HepG2 (cell line): ENCODE measurements around the gene PNRC1. TPM values are rescaled to one million over a fixed set of nuclear protein-coding genes. Genes with fewer than 3 reads are reported as not detected.
A peak's percentile ranks its signal among the peaks of the same experiment; 100 is the strongest.

Experiments
- BRF2 ChIP-seq: sonication (generic); formaldehyde crosslinking; IDR thresholded peaks from 2 replicates; pipeline ENCODE4 v1.8.1; 2022; ENCODE audit warnings: mild to moderate bottlenecking, missing genetic modification reagents
- DMAP1 ChIP-seq: IDR thresholded peaks from 2 replicates; pipeline ENCODE4 v1.6.1; 2016
- HES4 ChIP-seq: sonication (generic); formaldehyde crosslinking; IDR thresholded peaks from 2 replicates; pipeline ENCODE4 v1.9.0; 2021; ENCODE audit warnings: mild to moderate bottlenecking, missing genetic modification reagents, borderline replicate concordance
- KAT8 ChIP-seq: IDR thresholded peaks from 2 replicates; pipeline ENCODE4 v1.6.1; 2016; ENCODE audit warnings: missing genetic modification reagents, missing compliant biosample characterization
- MAFK ChIP-seq, 2 experiments: IDR thresholded peaks in 1 of 2; conservative IDR thresholded peaks in 1 of 2; 2 replicates each; pipeline ENCODE4 v1.6.1; 2011; ENCODE audit warnings: improper control_type of control experiment in 2 of 2, low read length in 2 of 2
- MED13 ChIP-seq: sonication (generic); formaldehyde crosslinking; IDR thresholded peaks from 2 replicates; pipeline ENCODE4 v1.5.0; 2020; ENCODE audit warnings: missing genetic modification reagents
- MTA3 ChIP-seq: sonication (generic); formaldehyde crosslinking; IDR thresholded peaks from 2 replicates; pipeline ENCODE4 v1.4.0; 2020; ENCODE audit warnings: missing genetic modification reagents
- MZF1 ChIP-seq: sonication (generic); formaldehyde crosslinking; IDR thresholded peaks from 2 replicates; pipeline ENCODE4 v1.8.1; 2023; ENCODE audit warnings: mild to moderate bottlenecking, missing genetic modification reagents, borderline replicate concordance
- NFKBIZ ChIP-seq: IDR thresholded peaks from 2 replicates; pipeline ENCODE4 v1.6.1; 2018; ENCODE audit warnings: missing genetic modification reagents, missing compliant biosample characterization
- PHF21A ChIP-seq: sonication (generic); formaldehyde crosslinking; IDR thresholded peaks from 2 replicates; pipeline ENCODE4 v1.5.0; 2020; ENCODE audit warnings: mild to moderate bottlenecking, missing genetic modification reagents
- RFXANK ChIP-seq: IDR thresholded peaks from 2 replicates; pipeline ENCODE4 v1.6.1; 2016
- SMAD9 ChIP-seq: sonication (generic); formaldehyde crosslinking; IDR thresholded peaks from 2 replicates; pipeline ENCODE4 v1.5.1; 2020; ENCODE audit warnings: mild to moderate bottlenecking, missing genetic modification reagents
- SNAI1 ChIP-seq: sonication (generic); formaldehyde crosslinking; IDR thresholded peaks from 2 replicates; pipeline ENCODE4 v1.5.0; 2020; ENCODE audit warnings: mild to moderate bottlenecking, missing genetic modification reagents, borderline replicate concordance
- U2AF1 ChIP-seq: fragments of 200-400 bp; formaldehyde crosslinking; optimal IDR thresholded peaks from 2 replicates; pipeline ENCODE3; 2017; ENCODE audit warnings: mild to moderate bottlenecking, low read depth, low read length
- ZBED4 ChIP-seq: sonication (generic); formaldehyde crosslinking; IDR thresholded peaks from 2 replicates; pipeline ENCODE4 v1.4.0; 2020; ENCODE audit warnings: missing genetic modification reagents, borderline replicate concordance
- ZNF256 ChIP-seq: sonication (generic); formaldehyde crosslinking; conservative IDR thresholded peaks from 2 replicates; pipeline ENCODE4 v1.4.0; 2020; ENCODE audit warnings: missing genetic modification reagents
- ZNF547 ChIP-seq: sonication (generic); formaldehyde crosslinking; IDR thresholded peaks from 2 replicates; pipeline ENCODE4 v1.5.1; 2020; ENCODE audit warnings: mild to moderate bottlenecking, missing genetic modification reagents
- ZNF619 ChIP-seq: sonication (generic); formaldehyde crosslinking; IDR thresholded peaks from 2 replicates; pipeline ENCODE4 v1.4.0; 2020; ENCODE audit warnings: mild to moderate bottlenecking, missing genetic modification reagents
- polyA plus RNA-seq, 8 experiments: library from polyadenylated mRNA; depleted of rRNA in 3 of 8; stranded (reverse) in 7 of 8; unstranded in 1 of 8; fragments of >200 nt; fragmentation: Illumina TruSeq in 4 of 8; extraction: Trizol in 4 of 8; gene quantifications; 2 replicates each; pipeline versions ENCODE4 v1.2.1 to v1.2.3, GENCODE V29; 2011 to 2016; ENCODE audit warnings: low read depth in 4 of 8, missing spikeins in 1 of 8, mixed read lengths in 1 of 8; ENCODE audit not compliant: insufficient read depth in 1 of 8
- total RNA-seq, 5 experiments: library from RNA; depleted of rRNA; stranded (reverse); fragments of >200 nt; fragmentation: Illumina TruSeq; extraction: Trizol; gene quantifications; 2 replicates each; pipeline ENCODE4 v1.2.3, GENCODE V29; 2016; ENCODE audit warnings: low read depth in 1 of 5
- TF ChIP-seq, protein P1 (sequence below): sonication (generic); formaldehyde crosslinking; IDR thresholded peaks from 2 replicates; pipeline ENCODE4 v1.5.1; 2020; ENCODE audit warnings: mild to moderate bottlenecking, missing genetic modification reagents, moderate library complexity
- TF ChIP-seq, protein P2 (sequence below): sonication (generic); formaldehyde crosslinking; IDR thresholded peaks from 2 replicates; pipeline ENCODE4 v1.4.0; 2020; ENCODE audit warnings: missing genetic modification reagents, borderline replicate concordance

The PNRC1 gene
- total and polyA plus RNA-seq, 2 of the 13 experiments (the other 11 are each of a cell fraction or from before 2014, with no cell fraction given), result 17.6 to 36.0 TPM

DNA sequence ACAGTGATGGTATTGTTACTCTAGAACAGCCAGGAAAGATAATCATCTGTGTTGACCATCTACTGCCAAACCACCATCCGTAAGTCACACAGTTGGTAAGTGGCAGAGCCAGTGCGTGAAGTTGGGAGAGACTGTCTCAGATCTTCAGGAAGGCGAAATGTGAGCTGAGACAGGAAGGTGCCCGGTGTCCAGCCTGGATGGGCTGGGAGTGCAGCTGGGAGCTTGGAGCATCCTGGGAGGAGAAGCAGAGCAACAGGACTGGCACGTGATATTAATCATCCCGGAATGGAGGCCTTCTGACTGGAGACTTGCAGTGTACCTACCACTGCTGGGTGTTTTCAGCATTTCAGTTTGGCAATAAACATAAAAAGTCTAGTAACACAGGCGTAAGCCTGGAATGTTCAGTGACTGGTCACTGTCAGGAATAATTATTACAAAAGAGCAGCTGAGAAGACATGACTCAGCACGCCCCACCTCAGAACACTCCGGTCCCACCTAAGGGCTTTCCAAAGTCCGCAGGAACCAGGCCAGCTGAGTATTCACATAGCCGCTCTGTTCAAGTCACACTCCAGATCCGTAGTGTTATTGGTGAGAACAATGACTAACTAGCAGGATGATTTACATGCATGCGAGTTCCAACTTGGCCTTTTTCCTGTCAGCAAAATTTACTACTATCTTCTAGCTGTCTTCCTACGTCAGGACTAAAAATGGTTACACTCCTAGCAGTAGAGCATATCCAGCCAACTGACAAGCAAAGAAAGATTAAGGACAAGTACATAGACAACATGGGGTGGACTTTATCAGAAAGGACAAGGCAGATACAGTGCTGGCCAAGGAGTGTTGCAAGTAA is 45.1 kb upstream of the PNRC1 start (continued):
- TF ChIP-seq BRF2, result no peak
- no peak for TF ChIP-seq SMAD9 (CRISPR knock-in tag)
- peak; percentile 50; the same call in 1 of the 2 replicates for TF ChIP-seq DMAP1 (CRISPR knock-in tag)
- TF ChIP-seq PHF21A, result 0 out of 2 replicates have a peak, but pooled peaks have one; percentile 17
- TF ChIP-seq ZNF547, result no peak
- TF ChIP-seq MED13 (CRISPR knock-in tag), result no peak
- peak; percentile 33; the same call in 1 of the 2 replicates for TF ChIP-seq KAT8 (CRISPR knock-in tag)
- no peak for TF ChIP-seq SNAI1 (CRISPR knock-in tag)
- TF ChIP-seq NFKBIZ, result no peak
- TF ChIP-seq ZBED4, result no peak
- TF ChIP-seq ZNF256 (CRISPR knock-in tag), result no peak
- TF ChIP-seq, protein P1, sequence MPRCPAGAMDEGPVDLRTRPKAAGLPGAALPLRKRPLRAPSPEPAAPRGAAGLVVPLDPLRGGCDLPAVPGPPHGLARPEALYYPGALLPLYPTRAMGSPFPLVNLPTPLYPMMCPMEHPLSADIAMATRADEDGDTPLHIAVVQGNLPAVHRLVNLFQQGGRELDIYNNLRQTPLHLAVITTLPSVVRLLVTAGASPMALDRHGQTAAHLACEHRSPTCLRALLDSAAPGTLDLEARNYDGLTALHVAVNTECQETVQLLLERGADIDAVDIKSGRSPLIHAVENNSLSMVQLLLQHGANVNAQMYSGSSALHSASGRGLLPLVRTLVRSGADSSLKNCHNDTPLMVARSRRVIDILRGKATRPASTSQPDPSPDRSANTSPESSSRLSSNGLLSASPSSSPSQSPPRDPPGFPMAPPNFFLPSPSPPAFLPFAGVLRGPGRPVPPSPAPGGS (CRISPR knock-in tag), result no peak
- no peak for TF ChIP-seq MTA3 (CRISPR knock-in tag)
- no peak for TF ChIP-seq ZNF619 (CRISPR knock-in tag)
- no peak for TF ChIP-seq MZF1 (CRISPR knock-in tag)
- 0 out of 2 replicates have a peak, but pooled peaks have one; percentile 18 for TF ChIP-seq RFXANK
- TF ChIP-seq MAFK (conservative IDR thresholded peaks at IDR 0.05 in 1 of 2, IDR thresholded peaks at IDR 0.05 in 1 of 2; ENCODE audit: low read length in 2 of 2), result peak; percentile 72 to 90
- TF ChIP-seq HES4 (CRISPR knock-in tag), result no peak
- TF ChIP-seq, protein P2, sequence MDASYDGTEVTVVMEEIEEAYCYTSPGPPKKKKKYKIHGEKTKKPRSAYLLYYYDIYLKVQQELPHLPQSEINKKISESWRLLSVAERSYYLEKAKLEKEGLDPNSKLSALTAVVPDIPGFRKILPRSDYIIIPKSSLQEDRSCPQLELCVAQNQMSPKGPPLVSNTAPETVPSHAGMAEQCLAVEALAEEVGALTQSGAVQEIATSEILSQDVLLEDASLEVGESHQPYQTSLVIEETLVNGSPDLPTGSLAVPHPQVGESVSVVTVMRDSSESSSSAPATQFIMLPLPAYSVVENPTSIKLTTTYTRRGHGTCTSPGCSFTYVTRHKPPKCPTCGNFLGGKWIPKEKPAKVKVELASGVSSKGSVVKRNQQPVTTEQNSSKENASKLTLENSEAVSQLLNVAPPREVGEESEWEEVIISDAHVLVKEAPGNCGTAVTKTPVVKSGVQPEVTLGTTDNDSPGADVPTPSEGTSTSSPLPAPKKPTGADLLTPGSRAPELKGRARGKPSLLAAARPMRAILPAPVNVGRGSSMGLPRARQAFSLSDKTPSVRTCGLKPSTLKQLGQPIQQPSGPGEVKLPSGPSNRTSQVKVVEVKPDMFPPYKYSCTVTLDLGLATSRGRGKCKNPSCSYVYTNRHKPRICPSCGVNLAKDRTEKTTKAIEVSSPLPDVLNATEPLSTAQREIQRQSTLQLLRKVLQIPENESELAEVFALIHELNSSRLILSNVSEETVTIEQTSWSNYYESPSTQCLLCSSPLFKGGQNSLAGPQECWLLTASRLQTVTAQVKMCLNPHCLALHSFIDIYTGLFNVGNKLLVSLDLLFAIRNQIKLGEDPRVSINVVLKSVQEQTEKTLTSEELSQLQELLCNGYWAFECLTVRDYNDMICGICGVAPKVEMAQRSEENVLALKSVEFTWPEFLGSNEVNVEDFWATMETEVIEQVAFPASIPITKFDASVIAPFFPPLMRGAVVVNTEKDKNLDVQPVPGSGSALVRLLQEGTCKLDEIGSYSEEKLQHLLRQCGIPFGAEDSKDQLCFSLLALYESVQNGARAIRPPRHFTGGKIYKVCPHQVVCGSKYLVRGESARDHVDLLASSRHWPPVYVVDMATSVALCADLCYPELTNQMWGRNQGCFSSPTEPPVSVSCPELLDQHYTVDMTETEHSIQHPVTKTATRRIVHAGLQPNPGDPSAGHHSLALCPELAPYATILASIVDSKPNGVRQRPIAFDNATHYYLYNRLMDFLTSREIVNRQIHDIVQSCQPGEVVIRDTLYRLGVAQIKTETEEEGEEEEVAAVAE (CRISPR knock-in tag), result no peak
- TF ChIP-seq U2AF1, result no peak
